ENCODE data around the gene SLC2A6. TPM values are rescaled to one million over a fixed set of nuclear protein-coding genes. Genes with fewer than 3 reads are reported as not detected.
A peak's percentile ranks its signal among the peaks of the same experiment; 100 is the strongest.

SLC2A6 gene
- total and polyA plus RNA-seq, 2 donors from 2014 or later, result 2.5 to 5.8 TPM

DNA sequence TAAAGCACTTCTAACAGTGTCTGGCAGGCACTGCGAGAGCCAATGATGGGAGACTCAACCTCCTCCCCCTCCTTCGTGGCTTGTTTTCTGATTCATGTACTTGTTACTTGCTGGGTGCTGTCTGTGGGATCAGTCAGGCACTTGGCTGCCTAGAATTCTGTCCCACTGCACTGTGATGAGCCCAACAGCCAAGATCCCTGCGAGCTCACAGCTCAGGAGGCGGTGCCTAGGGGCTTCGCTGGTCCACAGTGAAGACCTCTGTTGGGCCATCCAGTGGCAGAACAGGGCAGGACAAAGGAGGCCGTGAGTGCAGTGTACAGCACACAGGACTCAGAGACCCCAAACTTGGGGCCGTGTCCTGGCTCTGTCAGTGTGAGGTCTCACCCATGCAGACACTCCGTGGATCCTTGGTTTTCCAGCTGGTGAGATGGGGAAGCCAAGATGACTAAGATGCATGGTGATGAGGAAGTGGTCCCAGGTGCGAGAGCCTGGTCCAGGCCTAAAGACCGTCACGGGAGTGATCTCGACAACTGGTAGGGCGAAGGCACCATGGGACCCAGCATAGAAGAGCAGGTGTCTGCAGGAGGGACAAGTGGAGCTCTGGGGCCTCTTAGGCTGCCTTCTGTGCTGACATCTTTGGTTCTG is 26.4 kb upstream of the SLC2A6 start:
- intact Hi-C loops (cut with DNase I), result no loop called here
- no peak overlapping the region for H3K27ac ChIP-seq (ENCODE audit: low read depth in 2 of 2, low read length in 2 of 2)
- no peaks in the 10 kb centered on the region for H3K27me3 ChIP-seq (ENCODE audit: control insufficient read depth, insufficient read depth, low read length)
- H3K9ac ChIP-seq (ENCODE audit: low read length in 3 of 3), result no peak overlapping the region
- FAIRE-seq, result no peak
- H3K9me3 ChIP-seq (ENCODE audit: control insufficient read depth in 2 of 3, insufficient read depth in 1 of 3, low read length in 3 of 3), result peaks cover 0 to 12% (median 5%) of the 10 kb centered on the region in 3 donors
- no peak overlapping the region for H3K4me3 ChIP-seq (ENCODE audit: low read length in 3 of 3)
- H3K4me1 ChIP-seq (ENCODE audit: control insufficient read depth in 2 of 3, insufficient read depth in 2 of 3, low read depth in 1 of 3, low read length in 3 of 3), result peaks cover 0 to 9% (median 7%) of the 10 kb centered on the region in 3 donors
- peak in 1 of 5 donors; percentile 30 for DNase-seq
- H3K36me3 ChIP-seq (ENCODE audit: control insufficient read depth in 2 of 3, insufficient read depth in 3 of 3, low read length in 3 of 3), result no peaks in the 10 kb centered on the region
- TF ChIP-seq, protein P1, sequence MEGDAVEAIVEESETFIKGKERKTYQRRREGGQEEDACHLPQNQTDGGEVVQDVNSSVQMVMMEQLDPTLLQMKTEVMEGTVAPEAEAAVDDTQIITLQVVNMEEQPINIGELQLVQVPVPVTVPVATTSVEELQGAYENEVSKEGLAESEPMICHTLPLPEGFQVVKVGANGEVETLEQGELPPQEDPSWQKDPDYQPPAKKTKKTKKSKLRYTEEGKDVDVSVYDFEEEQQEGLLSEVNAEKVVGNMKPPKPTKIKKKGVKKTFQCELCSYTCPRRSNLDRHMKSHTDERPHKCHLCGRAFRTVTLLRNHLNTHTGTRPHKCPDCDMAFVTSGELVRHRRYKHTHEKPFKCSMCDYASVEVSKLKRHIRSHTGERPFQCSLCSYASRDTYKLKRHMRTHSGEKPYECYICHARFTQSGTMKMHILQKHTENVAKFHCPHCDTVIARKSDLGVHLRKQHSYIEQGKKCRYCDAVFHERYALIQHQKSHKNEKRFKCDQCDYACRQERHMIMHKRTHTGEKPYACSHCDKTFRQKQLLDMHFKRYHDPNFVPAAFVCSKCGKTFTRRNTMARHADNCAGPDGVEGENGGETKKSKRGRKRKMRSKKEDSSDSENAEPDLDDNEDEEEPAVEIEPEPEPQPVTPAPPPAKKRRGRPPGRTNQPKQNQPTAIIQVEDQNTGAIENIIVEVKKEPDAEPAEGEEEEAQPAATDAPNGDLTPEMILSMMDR (IDR thresholded peaks at IDR 0.05; ENCODE audit: borderline replicate concordance, extremely low read depth, insufficient read depth), result no peak

DNA sequence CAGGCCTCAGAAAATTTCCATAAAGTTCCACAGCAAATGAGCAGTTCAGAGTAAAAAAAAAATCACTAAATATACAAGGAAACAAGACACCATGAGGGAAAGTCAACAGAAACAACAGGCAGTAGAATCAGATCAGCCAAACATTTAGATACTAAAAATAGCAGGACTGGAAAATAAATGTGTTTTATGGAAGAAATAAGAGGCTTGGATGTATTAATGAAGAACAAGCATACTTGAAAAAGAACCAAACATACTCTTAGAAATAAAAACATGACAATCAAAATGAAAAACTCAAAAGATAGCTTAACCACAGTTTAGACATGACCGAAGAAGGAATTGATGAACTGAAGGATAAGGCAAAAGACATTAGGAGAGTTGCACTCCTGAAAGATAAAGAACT is 23.2 kb upstream of the SLC2A6 start:
- intact Hi-C loops (cut with DNase I), result no loop called here
- Histone ChIP-seq H3K27me3 (ENCODE audit: control insufficient read depth, insufficient read depth, low read length) (no peaks in the 10 kb centered on the region), H3K9me3 (ENCODE audit: control insufficient read depth in 2 of 3, insufficient read depth in 1 of 3, low read length in 3 of 3) (peaks cover 0 to 12% (median 5%) of the 10 kb centered on the region in 3 donors), H3K27ac (ENCODE audit: low read depth in 2 of 2, low read length in 2 of 2) (no peak overlapping the region), H3K9ac (ENCODE audit: low read length in 3 of 3) (no peak overlapping the region), H3K4me3 (ENCODE audit: low read length in 3 of 3) (no peak overlapping the region), H3K36me3 (ENCODE audit: control insufficient read depth in 2 of 3, insufficient read depth in 3 of 3, low read length in 3 of 3) (no peaks in the 10 kb centered on the region), H3K4me1 (ENCODE audit: control insufficient read depth in 2 of 3, insufficient read depth in 2 of 3, low read depth in 1 of 3, low read length in 3 of 3) (peaks cover 0 to 7% (median 3%) of the 10 kb centered on the region in 3 donors)
- TF ChIP-seq, protein P1 (IDR thresholded peaks at IDR 0.05; ENCODE audit: borderline replicate concordance, extremely low read depth, insufficient read depth), result no peak
- DNase-seq, result no peak
- FAIRE-seq, result no peak

DNA sequence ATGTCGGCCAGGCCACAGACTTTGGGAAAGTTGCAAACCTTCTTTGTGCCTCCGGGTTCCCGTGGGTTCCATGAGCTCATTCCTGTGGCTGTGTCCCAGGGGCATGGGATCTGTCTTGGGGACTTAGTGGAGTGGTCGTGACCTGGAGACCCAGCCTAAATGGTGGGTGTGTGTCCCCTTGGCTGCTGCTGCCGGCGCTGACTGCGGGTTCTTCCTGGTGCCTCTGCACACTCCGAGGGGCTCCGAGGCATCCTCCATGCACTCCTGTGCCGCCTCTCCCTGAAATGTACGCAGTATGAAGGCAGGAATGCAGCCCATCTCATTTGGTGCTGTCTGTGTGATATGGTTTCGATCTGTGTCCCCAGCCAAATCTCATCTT is 21.0 kb upstream of the SLC2A6 start:
- Histone ChIP-seq H3K4me3 (ENCODE audit: low read length in 3 of 3) (no peak overlapping the region), H3K9ac (ENCODE audit: low read length in 3 of 3) (no peak overlapping the region), H3K9me3 (ENCODE audit: control insufficient read depth in 2 of 3, insufficient read depth in 1 of 3, low read length in 3 of 3) (peaks cover 0 to 12% (median 5%) of the 10 kb centered on the region in 3 donors), H3K36me3 (ENCODE audit: control insufficient read depth in 2 of 3, insufficient read depth in 3 of 3, low read length in 3 of 3) (no peaks in the 10 kb centered on the region), H3K4me1 (ENCODE audit: control insufficient read depth in 2 of 3, insufficient read depth in 2 of 3, low read depth in 1 of 3, low read length in 3 of 3) (peaks cover 0 to 7% (median 3%) of the 10 kb centered on the region in 3 donors), H3K27me3 (ENCODE audit: control insufficient read depth, insufficient read depth, low read length) (no peaks in the 10 kb centered on the region), H3K27ac (ENCODE audit: low read depth in 2 of 2, low read length in 2 of 2) (peak overlapping the region in 1 of 2 donors; percentile 33)
- TF ChIP-seq, protein P1 (IDR thresholded peaks at IDR 0.05; ENCODE audit: borderline replicate concordance, extremely low read depth, insufficient read depth), result no peak
- intact Hi-C loops (cut with DNase I), result no loop called here
- no peak for FAIRE-seq
- DNase-seq, result peak in 1 of 5 donors; percentile 67

Data from kidney (tissue), 14 donors.